ENCODE data around the gene RITA1. TPM values are rescaled to one million over a fixed set of nuclear protein-coding genes. Genes with fewer than 3 reads are reported as not detected.
"Not testable (repeated sequence)": the region's sequence is repeated elsewhere in the genome, so short reads cannot be mapped to it uniquely, and the experiment has no call there.

Gene RITA1
- 19.3 and 22.5 TPM in 2 replicates for total RNA-seq (2012; rRNA removed)

- peaks cover 14% of the 10 kb centered on the region for H3K36me3 ChIP-seq (ENCODE audit: insufficient read depth, low read length)
- peak within 1 kb of the TSS; percentile 88 for H3K4me2 ChIP-seq (ENCODE audit: low read length)
- peak within 1 kb of the TSS; percentile 99 for H3K9ac ChIP-seq (ENCODE audit: low read depth, low read length)
- H3K4me3 ChIP-seq (ENCODE audit: low read length), result peak within 1 kb of the TSS; percentile 95
- peaks cover 11% of the 10 kb centered on the region for H3K4me1 ChIP-seq (ENCODE audit: control insufficient read depth, insufficient read depth, low read length)
- H3K9me3 ChIP-seq (replicated peaks; ENCODE audit: low read length), result no peaks in the 10 kb centered on the region
- no peaks in the 10 kb centered on the region for H3K27me3 ChIP-seq (ENCODE audit: control insufficient read depth, insufficient read depth, low read length)
Observed at GRCh38 chr12:113185180-113186032, at the start of gene RITA1, which contains the start of gene DDX54. Gene RITA1 (plus strand): TSS chr12:113185721. CDS start chr12:113186747, 1,026 bp downstream. Gene DDX54 (minus strand): TSS chr12:113185478. CDS start chr12:113185451, 27 bp downstream.

- H3K4me3 ChIP-seq (ENCODE audit: low read length), result no peak overlapping the region
- no peaks in the 10 kb centered on the region for H3K4me1 ChIP-seq (ENCODE audit: control insufficient read depth, insufficient read depth, low read length)
- H3K36me3 ChIP-seq (ENCODE audit: insufficient read depth, low read length), result no peaks in the 10 kb centered on the region
- H3K9ac ChIP-seq (ENCODE audit: low read depth, low read length), result no peak overlapping the region
- no peaks in the 10 kb centered on the region for H3K9me3 ChIP-seq (replicated peaks; ENCODE audit: low read length)
- H3K4me2 ChIP-seq (ENCODE audit: low read length), result no peak overlapping the region
- H3K27me3 ChIP-seq (ENCODE audit: control insufficient read depth, insufficient read depth, low read length), result peaks cover 19% of the 10 kb centered on the region
Observed at GRCh38 chr12:113136128-113136989, 49.2 kb upstream of the RITA1 start.

GRCh38 chr12:113136990-113137511 is 48.5 kb upstream of the RITA1 start:
- no peaks in the 10 kb centered on the region for H3K36me3 ChIP-seq (ENCODE audit: insufficient read depth, low read length)

GRCh38 chr12:113137861-113138783 is 47.4 kb upstream of the RITA1 start:
- H3K36me3 ChIP-seq (ENCODE audit: insufficient read depth, low read length), result no peaks in the 10 kb centered on the region
- no peaks in the 10 kb centered on the region for H3K4me1 ChIP-seq (ENCODE audit: control insufficient read depth, insufficient read depth, low read length)
- H3K9ac ChIP-seq (ENCODE audit: low read depth, low read length), result no peak overlapping the region
- H3K4me3 ChIP-seq (ENCODE audit: low read length), result no peak overlapping the region
- no peaks in the 10 kb centered on the region for H3K9me3 ChIP-seq (replicated peaks; ENCODE audit: low read length)
- H3K27me3 ChIP-seq (ENCODE audit: control insufficient read depth, insufficient read depth, low read length), result peaks cover 31% of the 10 kb centered on the region
- no peak overlapping the region for H3K4me2 ChIP-seq (ENCODE audit: low read length)

More at GRCh38 chr12:113136990-113137511, 48.5 kb upstream of the RITA1 start:
- Histone ChIP-seq H3K4me2 (ENCODE audit: low read length) (no peak overlapping the region), H3K4me3 (ENCODE audit: low read length) (no peak overlapping the region), H3K9ac (ENCODE audit: low read depth, low read length) (no peak overlapping the region), H3K27me3 (ENCODE audit: control insufficient read depth, insufficient read depth, low read length) (peaks cover 21% of the 10 kb centered on the region), H3K9me3 (replicated peaks; ENCODE audit: low read length) (no peaks in the 10 kb centered on the region), H3K4me1 (ENCODE audit: control insufficient read depth, insufficient read depth, low read length) (no peaks in the 10 kb centered on the region)

- H3K4me2 ChIP-seq (ENCODE audit: low read length), result no peak overlapping the region
- H3K36me3 ChIP-seq (ENCODE audit: insufficient read depth, low read length), result no peaks in the 10 kb centered on the region
- peaks cover 33% of the 10 kb centered on the region for H3K27me3 ChIP-seq (ENCODE audit: control insufficient read depth, insufficient read depth, low read length)
- H3K9me3 ChIP-seq (replicated peaks; ENCODE audit: low read length), result no peaks in the 10 kb centered on the region
- H3K9ac ChIP-seq (ENCODE audit: low read depth, low read length), result no peak overlapping the region
- no peak overlapping the region for H3K4me3 ChIP-seq (ENCODE audit: low read length)
- H3K4me1 ChIP-seq (ENCODE audit: control insufficient read depth, insufficient read depth, low read length), result no peaks in the 10 kb centered on the region
Observed at GRCh38 chr12:113138826-113139225, 46.7 kb upstream of the RITA1 start.

GRCh38 chr12:113140706-113141105 is 44.8 kb upstream of the RITA1 start:
- Histone ChIP-seq H3K9ac (ENCODE audit: low read depth, low read length) (no peak overlapping the region), H3K27me3 (ENCODE audit: control insufficient read depth, insufficient read depth, low read length) (peaks cover 26% of the 10 kb centered on the region), H3K4me2 (ENCODE audit: low read length) (no peak overlapping the region), H3K36me3 (ENCODE audit: insufficient read depth, low read length) (no peaks in the 10 kb centered on the region), H3K4me1 (ENCODE audit: control insufficient read depth, insufficient read depth, low read length) (no peaks in the 10 kb centered on the region), H3K4me3 (ENCODE audit: low read length) (no peak overlapping the region), H3K9me3 (replicated peaks; ENCODE audit: low read length) (no peaks in the 10 kb centered on the region)

- not testable (repeated sequence) for H3K4me2 ChIP-seq (ENCODE audit: low read length); H3K4me3 ChIP-seq (ENCODE audit: low read length); H3K4me1 ChIP-seq (ENCODE audit: control insufficient read depth, insufficient read depth, low read length); H3K9me3 ChIP-seq (replicated peaks; ENCODE audit: low read length); H3K9ac ChIP-seq (ENCODE audit: low read depth, low read length); H3K36me3 ChIP-seq (ENCODE audit: insufficient read depth, low read length)
- H3K27me3 ChIP-seq (ENCODE audit: control insufficient read depth, insufficient read depth, low read length), result peaks cover 23% of the 10 kb centered on the region
Observed at GRCh38 chr12:113141716-113142115, 43.8 kb upstream of the RITA1 start.

- no peak overlapping the region for H3K9ac ChIP-seq (ENCODE audit: low read depth, low read length)
- H3K4me3 ChIP-seq (ENCODE audit: low read length), result no peak overlapping the region
- no peaks in the 10 kb centered on the region for H3K36me3 ChIP-seq (ENCODE audit: insufficient read depth, low read length)
Observed at GRCh38 chr12:113142173-113142885, 43.2 kb upstream of the RITA1 start.

GRCh38 chr12:113142886-113143332 is 42.6 kb upstream of the RITA1 start:
- H3K4me1 ChIP-seq (ENCODE audit: control insufficient read depth, insufficient read depth, low read length), result no peaks in the 10 kb centered on the region
- H3K9ac ChIP-seq (ENCODE audit: low read depth, low read length), result no peak overlapping the region
- no peaks in the 10 kb centered on the region for H3K36me3 ChIP-seq (ENCODE audit: insufficient read depth, low read length)
- H3K27me3 ChIP-seq (ENCODE audit: control insufficient read depth, insufficient read depth, low read length), result peaks cover 23% of the 10 kb centered on the region
- no peak overlapping the region for H3K4me3 ChIP-seq (ENCODE audit: low read length)
- H3K9me3 ChIP-seq (replicated peaks; ENCODE audit: low read length), result no peaks in the 10 kb centered on the region
- no peak overlapping the region for H3K4me2 ChIP-seq (ENCODE audit: low read length)

More at GRCh38 chr12:113142173-113142885, 43.2 kb upstream of the RITA1 start:
- no peaks in the 10 kb centered on the region for H3K9me3 ChIP-seq (replicated peaks; ENCODE audit: low read length)
- H3K27me3 ChIP-seq (ENCODE audit: control insufficient read depth, insufficient read depth, low read length), result peaks cover 21% of the 10 kb centered on the region
- H3K4me1 ChIP-seq (ENCODE audit: control insufficient read depth, insufficient read depth, low read length), result no peaks in the 10 kb centered on the region
- H3K4me2 ChIP-seq (ENCODE audit: low read length), result no peak overlapping the region

- no peak overlapping the region for H3K9ac ChIP-seq (ENCODE audit: low read depth, low read length)
- no peaks in the 10 kb centered on the region for H3K4me1 ChIP-seq (ENCODE audit: control insufficient read depth, insufficient read depth, low read length)
Observed at GRCh38 chr12:113143959-113144358, 41.6 kb upstream of the RITA1 start.

More at GRCh38 chr12:113143959-113144358, 41.6 kb upstream of the RITA1 start:
- Histone ChIP-seq H3K9me3 (replicated peaks; ENCODE audit: low read length) (no peaks in the 10 kb centered on the region), H3K4me2 (ENCODE audit: low read length) (no peak overlapping the region), H3K4me3 (ENCODE audit: low read length) (no peak overlapping the region), H3K27me3 (ENCODE audit: control insufficient read depth, insufficient read depth, low read length) (peaks cover 23% of the 10 kb centered on the region), H3K36me3 (ENCODE audit: insufficient read depth, low read length) (no peaks in the 10 kb centered on the region)

Data from skeletal muscle satellite cell (primary cell).